Measurements from ENCODE around the gene C10orf90.

DNA sequence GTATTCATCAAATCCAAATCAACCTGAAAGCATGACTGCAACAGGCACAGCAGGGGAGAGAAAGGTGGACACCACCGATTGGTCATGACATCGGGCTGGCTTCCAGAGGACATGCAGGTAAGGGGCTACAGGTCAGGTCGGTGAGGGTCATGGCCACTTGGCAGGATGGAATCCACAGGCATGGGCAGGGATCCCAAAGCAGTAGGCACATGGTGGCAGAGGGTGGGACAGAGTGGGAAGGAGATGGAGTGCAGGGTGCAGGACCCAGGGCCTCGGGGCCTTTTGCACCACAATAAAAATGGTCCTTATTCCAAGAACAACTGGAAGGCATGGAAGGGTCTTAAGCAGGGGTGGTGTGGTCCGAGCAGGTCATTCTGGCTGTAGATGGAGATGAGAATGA is 33.0 kb downstream of the C10orf90 start:
- TF ChIP-seq, protein P1, sequence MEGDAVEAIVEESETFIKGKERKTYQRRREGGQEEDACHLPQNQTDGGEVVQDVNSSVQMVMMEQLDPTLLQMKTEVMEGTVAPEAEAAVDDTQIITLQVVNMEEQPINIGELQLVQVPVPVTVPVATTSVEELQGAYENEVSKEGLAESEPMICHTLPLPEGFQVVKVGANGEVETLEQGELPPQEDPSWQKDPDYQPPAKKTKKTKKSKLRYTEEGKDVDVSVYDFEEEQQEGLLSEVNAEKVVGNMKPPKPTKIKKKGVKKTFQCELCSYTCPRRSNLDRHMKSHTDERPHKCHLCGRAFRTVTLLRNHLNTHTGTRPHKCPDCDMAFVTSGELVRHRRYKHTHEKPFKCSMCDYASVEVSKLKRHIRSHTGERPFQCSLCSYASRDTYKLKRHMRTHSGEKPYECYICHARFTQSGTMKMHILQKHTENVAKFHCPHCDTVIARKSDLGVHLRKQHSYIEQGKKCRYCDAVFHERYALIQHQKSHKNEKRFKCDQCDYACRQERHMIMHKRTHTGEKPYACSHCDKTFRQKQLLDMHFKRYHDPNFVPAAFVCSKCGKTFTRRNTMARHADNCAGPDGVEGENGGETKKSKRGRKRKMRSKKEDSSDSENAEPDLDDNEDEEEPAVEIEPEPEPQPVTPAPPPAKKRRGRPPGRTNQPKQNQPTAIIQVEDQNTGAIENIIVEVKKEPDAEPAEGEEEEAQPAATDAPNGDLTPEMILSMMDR (IDR thresholded peaks at IDR 0.05; ENCODE audit: low read depth, low read length, missing input control), result no peak
- TF ChIP-seq, protein P2, sequence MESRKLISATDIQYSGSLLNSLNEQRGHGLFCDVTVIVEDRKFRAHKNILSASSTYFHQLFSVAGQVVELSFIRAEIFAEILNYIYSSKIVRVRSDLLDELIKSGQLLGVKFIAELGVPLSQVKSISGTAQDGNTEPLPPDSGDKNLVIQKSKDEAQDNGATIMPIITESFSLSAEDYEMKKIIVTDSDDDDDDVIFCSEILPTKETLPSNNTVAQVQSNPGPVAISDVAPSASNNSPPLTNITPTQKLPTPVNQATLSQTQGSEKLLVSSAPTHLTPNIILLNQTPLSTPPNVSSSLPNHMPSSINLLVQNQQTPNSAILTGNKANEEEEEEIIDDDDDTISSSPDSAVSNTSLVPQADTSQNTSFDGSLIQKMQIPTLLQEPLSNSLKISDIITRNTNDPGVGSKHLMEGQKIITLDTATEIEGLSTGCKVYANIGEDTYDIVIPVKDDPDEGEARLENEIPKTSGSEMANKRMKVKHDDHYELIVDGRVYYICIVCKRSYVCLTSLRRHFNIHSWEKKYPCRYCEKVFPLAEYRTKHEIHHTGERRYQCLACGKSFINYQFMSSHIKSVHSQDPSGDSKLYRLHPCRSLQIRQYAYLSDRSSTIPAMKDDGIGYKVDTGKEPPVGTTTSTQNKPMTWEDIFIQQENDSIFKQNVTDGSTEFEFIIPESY (IDR thresholded peaks at IDR 0.05), result no peak
- no peak for TF ChIP-seq EGR1 (IDR thresholded peaks at IDR 0.05; ENCODE audit: low read depth in 2 of 2)
- TF ChIP-seq, protein P3, sequence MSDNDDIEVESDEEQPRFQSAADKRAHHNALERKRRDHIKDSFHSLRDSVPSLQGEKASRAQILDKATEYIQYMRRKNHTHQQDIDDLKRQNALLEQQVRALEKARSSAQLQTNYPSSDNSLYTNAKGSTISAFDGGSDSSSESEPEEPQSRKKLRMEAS (IDR thresholded peaks at IDR 0.05), result no peak
- no peak for TF ChIP-seq RAD21 (IDR thresholded peaks at IDR 0.05)
- no peak for TF ChIP-seq GABPA (IDR thresholded peaks at IDR 0.05 in 1 of 2, conservative IDR thresholded peaks at IDR 0.05 in 1 of 2)
- TF ChIP-seq JUND (IDR thresholded peaks at IDR 0.05), result no peak
- TF ChIP-seq, protein P4, sequence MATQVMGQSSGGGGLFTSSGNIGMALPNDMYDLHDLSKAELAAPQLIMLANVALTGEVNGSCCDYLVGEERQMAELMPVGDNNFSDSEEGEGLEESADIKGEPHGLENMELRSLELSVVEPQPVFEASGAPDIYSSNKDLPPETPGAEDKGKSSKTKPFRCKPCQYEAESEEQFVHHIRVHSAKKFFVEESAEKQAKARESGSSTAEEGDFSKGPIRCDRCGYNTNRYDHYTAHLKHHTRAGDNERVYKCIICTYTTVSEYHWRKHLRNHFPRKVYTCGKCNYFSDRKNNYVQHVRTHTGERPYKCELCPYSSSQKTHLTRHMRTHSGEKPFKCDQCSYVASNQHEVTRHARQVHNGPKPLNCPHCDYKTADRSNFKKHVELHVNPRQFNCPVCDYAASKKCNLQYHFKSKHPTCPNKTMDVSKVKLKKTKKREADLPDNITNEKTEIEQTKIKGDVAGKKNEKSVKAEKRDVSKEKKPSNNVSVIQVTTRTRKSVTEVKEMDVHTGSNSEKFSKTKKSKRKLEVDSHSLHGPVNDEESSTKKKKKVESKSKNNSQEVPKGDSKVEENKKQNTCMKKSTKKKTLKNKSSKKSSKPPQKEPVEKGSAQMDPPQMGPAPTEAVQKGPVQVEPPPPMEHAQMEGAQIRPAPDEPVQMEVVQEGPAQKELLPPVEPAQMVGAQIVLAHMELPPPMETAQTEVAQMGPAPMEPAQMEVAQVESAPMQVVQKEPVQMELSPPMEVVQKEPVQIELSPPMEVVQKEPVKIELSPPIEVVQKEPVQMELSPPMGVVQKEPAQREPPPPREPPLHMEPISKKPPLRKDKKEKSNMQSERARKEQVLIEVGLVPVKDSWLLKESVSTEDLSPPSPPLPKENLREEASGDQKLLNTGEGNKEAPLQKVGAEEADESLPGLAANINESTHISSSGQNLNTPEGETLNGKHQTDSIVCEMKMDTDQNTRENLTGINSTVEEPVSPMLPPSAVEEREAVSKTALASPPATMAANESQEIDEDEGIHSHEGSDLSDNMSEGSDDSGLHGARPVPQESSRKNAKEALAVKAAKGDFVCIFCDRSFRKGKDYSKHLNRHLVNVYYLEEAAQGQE (IDR thresholded peaks at IDR 0.05), result no peak
- TF ChIP-seq YY1 (IDR thresholded peaks at IDR 0.05), result no peak

Data from liver (tissue), 3 donors.